ENCODE measurements around the gene CEBPE.

DNA sequence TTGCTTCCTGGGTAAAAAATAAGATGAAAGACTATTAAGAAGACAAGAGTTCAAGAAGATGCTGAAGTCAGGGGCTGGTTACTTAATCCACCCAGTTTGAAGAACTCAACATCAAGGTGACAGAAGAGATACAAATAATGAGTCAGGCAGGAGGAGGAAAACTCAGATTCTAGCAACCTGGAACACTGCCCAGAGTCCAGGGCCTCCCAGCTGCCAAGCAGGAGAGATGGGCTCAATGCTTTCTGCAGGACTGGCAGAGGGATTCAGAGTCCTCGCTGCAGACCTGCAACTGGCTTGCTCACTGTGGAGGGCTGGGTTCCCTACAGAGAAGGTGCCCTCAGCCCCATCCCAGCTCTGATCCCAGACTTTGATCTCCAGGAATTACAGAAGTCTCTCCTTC lies 28.6 kb upstream of the CEBPE start:
- TF ChIP-seq, protein P1, sequence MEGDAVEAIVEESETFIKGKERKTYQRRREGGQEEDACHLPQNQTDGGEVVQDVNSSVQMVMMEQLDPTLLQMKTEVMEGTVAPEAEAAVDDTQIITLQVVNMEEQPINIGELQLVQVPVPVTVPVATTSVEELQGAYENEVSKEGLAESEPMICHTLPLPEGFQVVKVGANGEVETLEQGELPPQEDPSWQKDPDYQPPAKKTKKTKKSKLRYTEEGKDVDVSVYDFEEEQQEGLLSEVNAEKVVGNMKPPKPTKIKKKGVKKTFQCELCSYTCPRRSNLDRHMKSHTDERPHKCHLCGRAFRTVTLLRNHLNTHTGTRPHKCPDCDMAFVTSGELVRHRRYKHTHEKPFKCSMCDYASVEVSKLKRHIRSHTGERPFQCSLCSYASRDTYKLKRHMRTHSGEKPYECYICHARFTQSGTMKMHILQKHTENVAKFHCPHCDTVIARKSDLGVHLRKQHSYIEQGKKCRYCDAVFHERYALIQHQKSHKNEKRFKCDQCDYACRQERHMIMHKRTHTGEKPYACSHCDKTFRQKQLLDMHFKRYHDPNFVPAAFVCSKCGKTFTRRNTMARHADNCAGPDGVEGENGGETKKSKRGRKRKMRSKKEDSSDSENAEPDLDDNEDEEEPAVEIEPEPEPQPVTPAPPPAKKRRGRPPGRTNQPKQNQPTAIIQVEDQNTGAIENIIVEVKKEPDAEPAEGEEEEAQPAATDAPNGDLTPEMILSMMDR (IDR thresholded peaks at IDR 0.05) = no peak
- TF ChIP-seq EZH2 (IDR thresholded peaks at IDR 0.05; ENCODE audit: borderline replicate concordance, insufficient read depth, low read depth, low read length, poor library complexity, severe bottlenecking) = no peak

All from B cell (primary cell).